HepG2 (cell line): ENCODE data around the gene SEPHS1. TPM values are rescaled to one million over a fixed set of nuclear protein-coding genes. Genes with fewer than 3 reads are reported as not detected.

Experiments used
- ATAC-seq: fragments of 200-7000 bp; cut with Tn5 transposase; 3 replicates; pipeline ENCODE4 v1.9.1; 2020; ENCODE audit warnings: mild to moderate bottlenecking, moderate library complexity
- BruUV-seq: library from RNA; stranded (reverse); fragments of 400-500 nt; replicated peaks from 2 replicates; lab custom pipeline; 2021; lab: Mats Ljungman, UMichigan
- CTCF ChIA-PET: fragments of 300-600 bp; formaldehyde crosslinking; extraction: SDS; loops from one replicate; lab custom pipeline; 2021; ENCODE audit warnings: low total read pairs, inconsistent platforms, low intra/inter-chr PET ratio; lab: Yijun Ruan, JAX
- POLR2A ChIA-PET: fragments of 350-600 bp; sonication (Branson Sonifier 250); formaldehyde crosslinking; loops from one replicate; lab custom pipeline; 2020; ENCODE audit warnings: antibody characterized with exemption, inconsistent platforms; lab: Yijun Ruan, JAX
- DNase-seq: peaks from one replicate; pipeline ENCODE4 v3.0.0-alpha.2; 2015; ENCODE audit warnings: low spot score
- FAIRE-seq: peaks from 3 replicates; lab custom pipeline; 2011; peaks lifted over from hg19 to GRCh38; lab: Jason Lieb, UNC
- H2AFZ ChIP-seq: one replicate; pipeline ENCODE4 v1.6.1; 2011; ENCODE audit warnings: low read length, inconsistent platforms
- H3K27ac ChIP-seq: fragments of 300-600 bp; 3 replicates; pipeline ENCODE4 v1.8.0; 2011; ENCODE audit warnings: mixed run types, mild to moderate bottlenecking, mixed read lengths, low read length, inconsistent platforms; ENCODE audit not compliant: insufficient read depth; ENCODE audit errors: extremely low read length
- H3K27me3 ChIP-seq, 2 experiments: fragments of 200-600 bp in 1 of 2; 2 replicates in 1 of 2; 3 replicates in 1 of 2; pipeline versions ENCODE4 v1.6.0 to v1.8.0; 2011; ENCODE audit warnings: low read length in 2 of 2, mild to moderate bottlenecking in 2 of 2, moderate library complexity in 2 of 2, inconsistent platforms in 1 of 2; ENCODE audit not compliant: insufficient read depth in 2 of 2, control insufficient read depth in 1 of 2
- H3K36me3 ChIP-seq, 2 experiments: fragments of 200-600 bp in 1 of 2; replicated peaks in 1 of 2; 2 replicates in 1 of 2; 3 replicates in 1 of 2; pipeline versions ENCODE4 v1.5.1 to v1.8.0; 2011; ENCODE audit warnings: low read length in 2 of 2, inconsistent platforms in 1 of 2; ENCODE audit not compliant: insufficient read depth in 2 of 2, control insufficient read depth in 1 of 2
- H3K4me1 ChIP-seq: 2 replicates; pipeline ENCODE4 v1.5.1; 2012; ENCODE audit warnings: low read length, inconsistent platforms; ENCODE audit not compliant: insufficient read depth
- H3K4me2 ChIP-seq: 2 replicates; pipeline ENCODE4 v1.6.0; 2011; ENCODE audit warnings: low read depth, low read length, inconsistent platforms
- H3K4me3 ChIP-seq, 3 experiments: fragments of 200-600 bp in 1 of 3; sonication (generic), shearing (Covaris generic) in 1 of 3; replicated peaks in 1 of 3; 2 replicates each; pipeline ENCODE4 v1.5.1; 2011 to 2016; ENCODE audit warnings: low read length in 3 of 3, inconsistent platforms in 2 of 3, low read depth in 2 of 3, mild to moderate bottlenecking in 2 of 3, control low read depth in 1 of 3, mixed read lengths in 1 of 3; ENCODE audit not compliant: insufficient read depth in 1 of 3
- H3K79me2 ChIP-seq: one replicate; pipeline ENCODE4 v1.6.1; 2011; ENCODE audit warnings: low read length, inconsistent platforms; ENCODE audit not compliant: insufficient read depth
- H3K9ac ChIP-seq: 2 replicates; pipeline ENCODE4 v1.6.0; 2011; ENCODE audit warnings: mild to moderate bottlenecking, low read depth, low read length, inconsistent platforms; ENCODE audit not compliant: insufficient read depth
- H3K9me3 ChIP-seq: 2 replicates; pipeline ENCODE4 v1.5.1; 2012; ENCODE audit warnings: mild to moderate bottlenecking, low read length
- H4K20me1 ChIP-seq: 2 replicates; pipeline ENCODE4 v1.6.0; 2011; ENCODE audit warnings: inconsistent platforms, mild to moderate bottlenecking, low read length, moderate library complexity; ENCODE audit not compliant: insufficient read depth
- BORCS8-MEF2B ChIP-seq: sonication (generic); formaldehyde crosslinking; IDR thresholded peaks from 2 replicates; pipeline ENCODE4 v1.8.0; 2022; ENCODE audit warnings: mild to moderate bottlenecking, missing genetic modification reagents
- CCDC6 ChIP-seq: sonication (generic); formaldehyde crosslinking; IDR thresholded peaks from 2 replicates; pipeline ENCODE4 v1.8.1; 2022; ENCODE audit warnings: mild to moderate bottlenecking, missing genetic modification reagents, moderate library complexity
- HMG20A ChIP-seq: IDR thresholded peaks from 2 replicates; pipeline ENCODE4 v1.6.1; 2016; ENCODE audit warnings: borderline replicate concordance
- KMT2A ChIP-seq: sonication (generic); formaldehyde crosslinking; IDR thresholded peaks from 2 replicates; pipeline ENCODE4 v1.4.0; 2020; ENCODE audit warnings: missing genetic modification reagents
- MTF1 ChIP-seq: sonication (generic); formaldehyde crosslinking; IDR thresholded peaks from 2 replicates; pipeline ENCODE4 v1.5.0; 2020; ENCODE audit warnings: missing genetic modification reagents
- SNRNP70 ChIP-seq: fragments of 200-400 bp; formaldehyde crosslinking; IDR thresholded peaks from 2 replicates; pipeline ENCODE4 v1.6.1; 2017; ENCODE audit warnings: mild to moderate bottlenecking, low read depth, low read length, moderate library complexity
- ZNF446 ChIP-seq: sonication (generic); formaldehyde crosslinking; IDR thresholded peaks from 2 replicates; pipeline ENCODE4 v1.5.0; 2020; ENCODE audit warnings: mild to moderate bottlenecking, missing genetic modification reagents
- ZNF460 ChIP-seq: sonication (generic); formaldehyde crosslinking; IDR thresholded peaks from 2 replicates; pipeline ENCODE4 v1.5.1; 2020; ENCODE audit warnings: missing genetic modification reagents, mild to moderate bottlenecking, borderline replicate concordance
- ZNF629 ChIP-seq: sonication (generic); formaldehyde crosslinking; conservative IDR thresholded peaks from 2 replicates; pipeline ENCODE4 v1.5.0; 2020; ENCODE audit warnings: missing genetic modification reagents
- ZNF720 ChIP-seq: sonication (generic); formaldehyde crosslinking; IDR thresholded peaks from 2 replicates; pipeline ENCODE4 v1.4.0; 2020; ENCODE audit warnings: missing genetic modification reagents
- ZNF839 ChIP-seq: sonication (generic); formaldehyde crosslinking; IDR thresholded peaks from 2 replicates; pipeline ENCODE4 v1.4.0; 2020; ENCODE audit warnings: missing genetic modification reagents, mild to moderate bottlenecking, borderline replicate concordance
- WGBS: methylation state at CpG from one replicate; pipeline ENCODE4 v1.1.6; 2017; ENCODE audit warnings: low lambda C conversion rate; 5-methylcytosine and 5-hydroxymethylcytosine counted together
- in situ Hi-C: cut with HindIII; loops from 2 replicates; pipeline ENCODE4 v1.10.0; 2017; ENCODE audit warnings: low pct_unique_long_range_greater_than_20kb; ENCODE audit not compliant: extremely low pct_ligation_motif_present
- intact Hi-C: fragments of 100-400 bp; cut with micrococcal nuclease; formaldehyde crosslinking; loops from one replicate; pipeline ENCODE4 v1.10.0; 2022; ENCODE audit not compliant: unreplicated experiment
- polyA plus RNA-seq, 8 experiments: library from polyadenylated mRNA; depleted of rRNA in 3 of 8; stranded (reverse) in 7 of 8; unstranded in 1 of 8; fragments of >200 nt; fragmentation: Illumina TruSeq in 4 of 8; extraction: Trizol in 4 of 8; gene quantifications; 2 replicates each; pipeline versions ENCODE4 v1.2.1 to v1.2.3, GENCODE V29; 2011 to 2016; ENCODE audit warnings: low read depth in 4 of 8, missing spikeins in 1 of 8, mixed read lengths in 1 of 8; ENCODE audit not compliant: insufficient read depth in 1 of 8
- total RNA-seq, 5 experiments: library from RNA; depleted of rRNA; stranded (reverse); fragments of >200 nt; fragmentation: Illumina TruSeq; extraction: Trizol; gene quantifications; 2 replicates each; pipeline ENCODE4 v1.2.3, GENCODE V29; 2016; ENCODE audit warnings: low read depth in 1 of 5
- TF ChIP-seq, protein P1 (sequence below): IDR thresholded peaks from 2 replicates; pipeline ENCODE4 v1.6.1; 2016; ENCODE audit warnings: missing genetic modification reagents, missing compliant biosample characterization

SEPHS1 gene
- total and polyA plus RNA-seq, 2 of the 13 experiments (the other 11 are each of a cell fraction or from before 2014, with no cell fraction given): 57.8 to 61.5 TPM

DNA sequence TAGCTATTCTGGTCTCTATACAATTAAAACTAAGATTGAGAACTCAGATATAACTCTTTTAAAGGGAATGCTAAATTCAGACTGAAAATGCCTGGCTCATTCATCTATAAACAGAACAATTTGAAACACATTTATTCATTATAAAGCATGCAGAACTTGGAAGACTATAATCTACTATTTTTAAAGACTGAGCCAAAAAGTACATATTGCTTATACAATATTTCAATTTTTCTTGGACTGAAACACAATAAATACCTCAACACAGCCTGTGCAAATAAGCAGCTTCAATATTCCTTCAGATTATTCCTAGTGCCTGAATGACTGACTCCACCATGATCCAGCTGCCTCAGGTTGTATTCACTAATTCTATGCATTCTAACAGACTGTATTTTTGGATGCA, 32.7 kb downstream of the SEPHS1 start:
- Histone ChIP-seq H3K9me3 (no peaks in the 10 kb centered on the region), H3K27ac (no peak overlapping the region), H3K4me3 (no peak overlapping the region), H3K4me2 (no peak overlapping the region), H4K20me1 (no peaks in the 10 kb centered on the region), H2AFZ (no peak overlapping the region), H3K79me2 (no peaks in the 10 kb centered on the region), H3K27me3 (no peaks in the 10 kb centered on the region; a peak in 2 of 5 replicates), H3K9ac (no peak overlapping the region), H3K4me1 (peaks cover 7% of the 10 kb centered on the region), H3K36me3 (peaks cover 0 to 1% of the 10 kb centered on the region in 2 experiments; a peak in 3 of 5 replicates)
- FAIRE-seq (no peak), ATAC-seq (no peak), DNase-seq (no peak)
- CTCF ChIA-PET: no interaction called here
- intact Hi-C loops (no loop called here), in situ Hi-C loops (no loop called here)
- no peak for TF ChIP-seq ZNF629 (CRISPR knock-in tag)
- POLR2A ChIA-PET: no interaction called here
- BruUV-seq: no TSS peak

DNA sequence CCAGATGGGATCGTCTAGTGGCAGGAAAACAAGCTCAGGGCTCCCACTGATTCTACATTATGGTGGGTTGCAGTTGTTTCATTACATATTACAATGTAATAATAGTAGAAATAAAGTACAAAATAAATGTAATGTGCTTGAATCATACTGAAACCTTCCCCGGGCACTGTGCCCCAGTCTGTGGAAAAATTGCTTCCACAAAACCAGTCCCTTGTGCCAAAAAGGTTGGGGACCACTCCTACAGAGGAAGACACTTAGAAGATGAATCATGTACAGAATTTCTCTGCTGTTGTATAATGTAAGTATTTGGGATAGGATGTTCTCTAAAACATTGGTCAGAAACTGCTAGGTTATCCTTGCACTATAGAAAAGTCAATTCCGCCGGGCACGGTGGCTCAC, 36.9 kb downstream of the SEPHS1 start:
- intact Hi-C loops: no loop called here
- ChIA-PET POLR2A (interaction anchor here (1.6 kb wide), 1 partner anchor 12 kb away, joined by 4 read pairs; no protein-coding TSS in a partner anchor), CTCF (no interaction called here)
- BruUV-seq: no TSS peak
- FAIRE-seq (no peak), ATAC-seq (no peak), DNase-seq (no peak)
- WGBS: 50% methylated on average over 5 of the region's 5 CpGs
- Histone ChIP-seq H3K36me3 (no peaks in the 10 kb centered on the region), H3K27me3 (no peaks in the 10 kb centered on the region; a peak in 2 of 5 replicates), H3K79me2 (no peaks in the 10 kb centered on the region), H2AFZ (no peak overlapping the region), H3K4me2 (peak overlapping the region; percentile 27; the same call in 1 of the 2 replicates), H3K4me3 (no peak overlapping the region), H3K4me1 (peaks cover 18% of the 10 kb centered on the region), H4K20me1 (no peaks in the 10 kb centered on the region), H3K9me3 (no peaks in the 10 kb centered on the region), H3K27ac (no peak overlapping the region), H3K9ac (no peak overlapping the region)
- TF ChIP-seq ZNF460 (CRISPR knock-in tag) (no peak), ZNF720 (no peak), HMG20A (CRISPR knock-in tag) (no peak), CCDC6 (no peak), KMT2A (no peak), ZNF446 (CRISPR knock-in tag) (no peak), BORCS8-MEF2B (no peak), MTF1 (CRISPR knock-in tag) (no peak), SNRNP70 (no peak), ZNF839 (CRISPR knock-in tag) (no peak)
- TF ChIP-seq, protein P1, sequence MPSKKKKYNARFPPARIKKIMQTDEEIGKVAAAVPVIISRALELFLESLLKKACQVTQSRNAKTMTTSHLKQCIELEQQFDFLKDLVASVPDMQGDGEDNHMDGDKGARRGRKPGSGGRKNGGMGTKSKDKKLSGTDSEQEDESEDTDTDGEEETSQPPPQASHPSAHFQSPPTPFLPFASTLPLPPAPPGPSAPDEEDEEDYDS (CRISPR knock-in tag): no peak
- in situ Hi-C loops: no loop called here
